C1 segment of cervical spinal cord (tissue), 14 donors: Measurements from ENCODE around the gene NTRK2.
"Not testable (repeated sequence)": the region's sequence is repeated elsewhere in the genome, so short reads cannot be mapped to it uniquely, and the experiment has no call there.

ENCODE experiments used
- DNase-seq, 14 donors: peaks; one replicate each; lab custom pipeline; 2025; lab: John Stamatoyannopoulos, UW

The NTRK2 gene

GRCh38 chr9:85061969-85062368 is 392.4 kb downstream of the NTRK2 start:
- DNase-seq: no peak

- no peak for DNase-seq
Observed at GRCh38 chr9:85062385-85063022, 393.0 kb downstream of the NTRK2 start.

GRCh38 chr9:85064811-85065371 is 395.4 kb downstream of the NTRK2 start:
- DNase-seq: no peak

GRCh38 chr9:85067792-85068191 is 398.3 kb downstream of the NTRK2 start:
- DNase-seq: no peak

- not testable (repeated sequence) for DNase-seq
Observed at GRCh38 chr9:85069421-85069820, 399.9 kb downstream of the NTRK2 start.
